GM21737 (cell line): Measurements from ENCODE around the gene PARP12.
"Not testable (repeated sequence)": the region's sequence is repeated elsewhere in the genome, so short reads cannot be mapped to it uniquely, and the experiment has no call there.

Experiments
- ATAC-seq: cut with Tn5 transposase; IDR thresholded peaks from one replicate; pipeline ENCODE4 v1.9.1; 2021; ENCODE audit warnings: mild to moderate bottlenecking, moderate library complexity; ENCODE audit not compliant: unreplicated experiment

PARP12 gene, protein sequence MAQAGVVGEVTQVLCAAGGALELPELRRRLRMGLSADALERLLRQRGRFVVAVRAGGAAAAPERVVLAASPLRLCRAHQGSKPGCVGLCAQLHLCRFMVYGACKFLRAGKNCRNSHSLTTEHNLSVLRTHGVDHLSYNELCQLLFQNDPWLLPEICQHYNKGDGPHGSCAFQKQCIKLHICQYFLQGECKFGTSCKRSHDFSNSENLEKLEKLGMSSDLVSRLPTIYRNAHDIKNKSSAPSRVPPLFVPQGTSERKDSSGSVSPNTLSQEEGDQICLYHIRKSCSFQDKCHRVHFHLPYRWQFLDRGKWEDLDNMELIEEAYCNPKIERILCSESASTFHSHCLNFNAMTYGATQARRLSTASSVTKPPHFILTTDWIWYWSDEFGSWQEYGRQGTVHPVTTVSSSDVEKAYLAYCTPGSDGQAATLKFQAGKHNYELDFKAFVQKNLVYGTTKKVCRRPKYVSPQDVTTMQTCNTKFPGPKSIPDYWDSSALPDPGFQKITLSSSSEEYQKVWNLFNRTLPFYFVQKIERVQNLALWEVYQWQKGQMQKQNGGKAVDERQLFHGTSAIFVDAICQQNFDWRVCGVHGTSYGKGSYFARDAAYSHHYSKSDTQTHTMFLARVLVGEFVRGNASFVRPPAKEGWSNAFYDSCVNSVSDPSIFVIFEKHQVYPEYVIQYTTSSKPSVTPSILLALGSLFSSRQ

DNA sequence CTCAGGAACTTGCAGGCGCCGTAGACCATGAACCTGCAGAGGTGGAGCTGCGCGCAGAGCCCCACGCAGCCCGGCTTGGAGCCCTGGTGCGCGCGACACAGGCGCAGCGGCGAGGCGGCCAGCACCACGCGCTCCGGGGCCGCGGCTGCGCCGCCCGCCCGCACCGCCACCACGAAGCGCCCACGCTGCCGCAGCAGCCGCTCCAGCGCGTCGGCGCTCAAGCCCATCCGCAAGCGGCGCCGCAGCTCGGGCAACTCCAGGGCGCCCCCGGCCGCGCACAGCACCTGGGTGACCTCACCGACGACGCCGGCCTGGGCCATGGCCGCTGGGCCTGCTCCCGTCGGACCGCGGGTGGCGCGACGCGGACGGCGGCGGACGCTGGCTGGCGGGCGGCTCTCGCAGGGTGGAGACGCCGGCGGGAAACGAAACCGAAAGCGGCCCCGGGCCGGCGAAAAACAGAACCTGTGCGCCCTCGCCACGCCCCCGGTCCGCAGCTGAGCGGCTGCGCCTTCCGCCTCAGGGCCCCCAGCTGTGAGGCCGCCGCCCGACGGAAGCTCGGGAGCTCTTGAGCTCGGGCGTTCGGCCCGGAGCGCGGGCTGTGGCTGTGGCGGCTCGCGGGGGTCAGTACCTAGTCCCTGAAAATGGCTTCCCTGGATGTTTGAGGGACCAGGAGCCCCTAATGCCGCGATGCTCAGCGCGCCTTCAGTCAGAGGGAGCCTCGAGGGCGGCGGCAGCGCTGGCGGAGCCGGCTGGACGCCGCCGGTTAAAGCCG is at the start of gene PARP12:
TSS of gene PARP12 (minus strand) at position 424 of the 772 bp plus-strand sequence. CDS start at position 320, 104 bp downstream.
- ATAC-seq: peak; percentile 95

DNA sequence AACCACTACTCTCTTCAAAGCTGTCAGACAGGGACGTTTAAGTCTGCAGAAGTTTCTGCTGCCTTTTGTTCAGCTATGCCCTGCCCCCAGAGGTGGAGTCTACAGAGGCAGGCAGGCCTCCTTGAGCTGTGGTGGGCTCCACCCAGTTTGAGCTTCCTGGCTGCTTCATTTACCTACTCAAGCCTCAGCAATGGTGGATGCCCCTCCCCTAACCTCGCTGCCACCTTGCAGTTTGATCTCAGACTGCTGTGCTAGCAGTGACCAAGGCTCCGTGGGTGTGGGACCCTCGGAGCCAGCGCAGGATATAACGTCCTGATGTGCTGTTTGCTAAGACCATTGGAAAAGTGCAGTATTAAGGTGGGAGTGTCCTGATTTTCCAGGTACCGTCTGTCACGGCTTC is 46.0 kb upstream of the PARP12 start:
- not testable (repeated sequence) for ATAC-seq

DNA sequence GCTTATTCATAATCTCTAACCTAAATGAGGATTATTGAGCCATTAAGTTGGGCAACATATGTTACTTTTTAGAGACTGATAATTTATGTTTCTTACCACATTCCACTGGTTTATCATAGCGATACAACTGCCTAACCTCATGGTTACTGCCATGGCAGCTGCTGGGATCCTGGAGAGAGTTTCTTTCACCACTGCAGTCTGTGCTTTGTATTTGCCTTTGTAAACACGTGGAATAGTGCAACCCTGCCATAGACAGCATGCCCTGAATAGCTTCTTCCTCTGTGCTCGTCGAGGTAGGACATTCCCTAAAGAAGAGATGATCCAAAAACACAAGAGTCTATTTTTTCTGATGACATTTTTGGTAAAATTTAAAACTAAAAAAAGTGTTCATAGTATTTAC is 33.7 kb upstream of the PARP12 start:
- ATAC-seq: no peak

DNA sequence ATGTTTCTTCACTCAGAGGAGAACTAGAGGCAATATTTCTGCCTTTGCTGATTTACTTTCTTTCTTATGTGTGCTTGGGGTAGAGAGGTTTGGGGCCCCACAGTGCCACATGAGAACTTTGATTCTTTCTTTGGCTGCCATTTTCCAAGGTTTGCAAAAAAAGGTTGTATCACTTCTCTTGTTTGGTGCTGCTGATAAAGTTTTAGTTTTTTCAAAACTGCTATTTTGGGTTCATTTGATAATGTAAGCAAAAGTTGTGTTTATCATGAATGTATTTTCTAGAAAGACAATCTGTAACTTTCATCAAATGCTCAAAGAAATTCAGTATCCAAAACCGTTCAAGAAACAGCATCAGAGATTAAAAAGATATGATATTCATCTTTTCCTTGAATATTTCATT is 30.6 kb upstream of the PARP12 start:
- ATAC-seq: no peak

DNA sequence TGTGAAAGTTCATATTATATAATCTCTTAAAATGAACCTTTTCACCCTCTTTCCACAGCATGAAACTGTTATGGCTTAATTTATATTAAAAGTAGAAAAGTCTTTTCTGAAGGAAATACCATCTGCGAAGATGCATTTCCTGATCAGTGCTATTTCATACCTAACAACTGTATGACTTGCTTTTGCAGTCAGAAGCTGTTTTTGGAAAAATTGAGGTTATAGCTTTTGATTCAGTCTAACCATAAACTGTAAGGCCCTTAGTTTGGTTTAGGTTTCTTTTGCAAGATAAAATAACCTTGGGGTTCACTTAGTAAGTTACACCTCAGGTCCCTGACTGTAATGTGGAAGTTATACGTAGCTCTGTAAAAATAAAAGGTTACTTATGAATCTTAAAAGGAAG is 22.7 kb upstream of the PARP12 start:
- ATAC-seq: no peak

DNA sequence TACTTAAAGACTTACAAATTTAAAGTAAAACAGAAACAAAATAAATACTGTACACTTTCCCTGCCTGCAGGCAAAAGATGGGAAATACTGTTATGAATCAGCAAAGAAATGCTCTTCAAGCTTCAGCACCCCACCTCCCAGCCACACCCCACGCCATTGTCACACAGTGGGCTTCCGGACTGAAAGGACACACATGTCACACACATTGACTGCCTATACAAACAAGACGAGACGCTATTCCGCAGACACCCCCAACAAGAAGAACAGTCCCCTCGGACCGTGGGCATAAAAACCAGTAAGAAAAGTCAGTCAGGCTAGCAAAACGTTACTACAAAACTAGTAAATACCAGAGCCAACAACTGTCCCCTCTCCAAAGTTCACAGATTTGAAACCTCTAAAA is 22.2 kb upstream of the PARP12 start:
- peak; percentile 84 for ATAC-seq

DNA sequence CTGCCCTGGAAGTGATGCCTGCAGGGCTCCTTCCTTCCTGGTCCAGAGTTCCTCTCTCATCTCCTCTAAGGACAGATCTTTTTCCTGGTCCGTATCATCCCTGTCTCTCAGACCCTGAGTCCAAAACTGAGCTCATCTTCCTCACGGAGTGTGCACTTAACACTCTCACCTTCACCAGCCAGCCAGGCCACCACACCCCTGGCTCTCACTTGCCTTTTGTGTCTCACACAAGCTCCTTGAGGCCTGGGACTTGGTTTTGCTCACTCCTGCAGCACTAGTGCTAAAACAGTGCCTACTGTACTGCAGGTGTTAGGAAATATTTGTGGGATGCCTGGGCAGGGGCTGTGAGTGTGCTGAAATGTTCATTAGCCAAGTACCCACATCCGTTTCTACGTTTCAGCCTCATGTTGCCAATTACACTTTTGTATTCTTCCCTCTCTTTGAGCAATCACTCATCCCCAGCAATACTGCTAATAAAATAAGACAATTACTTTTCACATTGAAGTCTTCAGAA is 21.4 kb upstream of the PARP12 start:
- ATAC-seq: no peak

DNA sequence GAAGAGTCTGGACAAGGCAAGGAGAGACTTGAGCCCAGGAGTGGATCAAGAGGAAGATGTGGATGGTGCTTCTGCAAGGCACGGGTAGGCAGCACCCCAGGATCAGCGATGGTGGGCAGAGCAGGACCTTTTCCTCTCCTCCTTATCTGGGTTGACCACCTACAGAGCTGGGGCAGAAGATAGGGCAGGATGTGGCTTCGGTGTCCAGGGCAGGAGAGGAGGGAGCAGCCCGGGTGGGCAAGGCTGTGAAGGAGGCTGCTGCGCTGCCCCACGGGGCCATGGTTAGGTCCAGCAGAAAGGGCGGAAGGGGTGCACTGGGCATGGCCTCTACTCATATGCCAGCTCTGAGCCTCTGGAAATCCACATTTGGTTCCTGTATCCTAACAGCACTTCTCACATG is 20.0 kb upstream of the PARP12 start:
- no peak for ATAC-seq

DNA sequence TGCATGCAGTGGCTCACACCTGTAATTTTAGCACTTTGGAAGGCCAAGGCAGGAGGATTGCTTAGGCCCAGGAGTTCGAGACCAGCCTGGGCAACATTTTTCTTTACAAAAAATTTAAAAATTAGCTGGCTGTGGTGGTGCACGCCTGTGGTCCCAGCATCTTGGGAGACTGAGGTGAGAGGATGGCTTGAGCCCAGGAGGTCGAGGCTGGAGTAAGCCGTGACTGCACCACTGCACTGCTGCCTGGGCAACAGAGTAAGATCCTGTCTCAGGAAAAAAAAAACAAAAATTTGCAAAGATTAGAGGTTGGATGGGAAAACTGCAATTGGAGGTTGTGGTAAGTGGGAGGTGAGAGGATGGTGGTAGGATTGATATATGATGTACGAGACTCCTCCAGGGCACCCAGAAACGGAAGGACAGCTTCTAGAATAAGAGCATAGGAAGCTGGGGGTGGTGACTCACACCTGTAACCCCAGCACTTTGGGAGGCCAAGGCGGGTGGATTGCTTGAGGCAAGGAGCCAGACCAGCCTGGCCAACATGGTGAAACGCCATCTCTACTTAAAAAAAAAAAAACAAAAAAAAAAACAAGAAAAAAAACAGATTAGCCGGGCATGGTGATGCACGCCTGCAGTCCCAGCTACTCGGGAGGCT is 19.1 kb upstream of the PARP12 start:
- ATAC-seq: no peak

DNA sequence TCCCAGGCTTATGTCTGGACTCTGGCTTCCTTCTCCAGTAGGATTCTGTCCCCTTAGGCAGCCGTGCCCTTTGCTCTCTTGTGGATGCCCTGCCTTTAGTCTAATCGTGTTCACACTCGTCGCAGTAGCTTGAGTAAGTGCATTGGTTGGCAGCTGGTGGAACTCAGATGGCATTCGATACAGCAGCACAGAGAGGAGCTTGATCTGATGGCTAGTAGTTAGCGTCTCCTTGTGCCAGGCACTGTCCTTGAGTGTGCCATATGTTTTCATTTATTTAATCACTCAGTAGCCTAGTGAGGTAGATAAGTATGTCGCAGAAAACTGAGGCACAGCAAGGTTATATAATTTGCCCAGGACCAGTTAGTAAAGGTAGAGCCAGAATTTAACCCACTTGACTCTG is 18.2 kb upstream of the PARP12 start:
- no peak for ATAC-seq

DNA sequence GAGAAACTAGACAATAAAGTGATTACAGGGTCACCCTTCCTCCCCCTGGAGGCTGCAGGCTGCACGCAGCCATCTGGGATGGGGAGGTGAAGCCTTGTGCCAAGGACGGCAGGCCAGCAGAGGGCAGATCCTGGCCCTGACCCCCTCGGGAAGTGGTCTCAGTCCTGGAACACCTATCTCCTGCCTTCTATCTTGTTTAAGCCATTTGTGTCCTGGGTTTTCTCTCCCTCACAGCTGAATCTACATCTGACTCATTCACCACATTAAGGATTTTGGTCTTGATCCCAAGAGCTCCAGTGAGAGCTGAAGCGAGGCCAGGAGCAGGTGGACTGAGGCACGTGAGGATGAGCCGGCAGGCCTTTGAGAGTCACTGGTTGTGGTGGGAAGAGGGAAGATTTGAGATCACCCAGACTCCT is 16.4 kb upstream of the PARP12 start:
- ATAC-seq: no peak

DNA sequence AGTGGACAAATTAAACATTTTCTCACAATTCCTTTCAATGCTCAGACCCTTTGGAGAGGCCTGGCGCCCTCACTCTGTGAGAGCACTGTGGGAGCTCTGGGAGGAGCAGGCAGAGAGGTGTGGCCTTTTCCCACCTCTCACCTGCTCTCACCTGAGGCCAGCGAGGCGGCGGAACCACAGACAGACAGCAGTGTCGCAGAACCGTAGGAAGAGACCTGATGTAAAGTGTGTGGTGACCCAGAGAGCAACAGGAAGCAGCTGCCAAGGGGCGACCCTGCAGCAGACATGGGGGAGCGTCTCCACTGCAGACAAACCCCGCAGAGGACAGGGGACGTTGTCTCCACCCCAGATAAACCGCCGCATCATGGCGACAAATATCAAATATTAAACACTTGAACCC is 15.6 kb upstream of the PARP12 start:
- no peak for ATAC-seq

DNA sequence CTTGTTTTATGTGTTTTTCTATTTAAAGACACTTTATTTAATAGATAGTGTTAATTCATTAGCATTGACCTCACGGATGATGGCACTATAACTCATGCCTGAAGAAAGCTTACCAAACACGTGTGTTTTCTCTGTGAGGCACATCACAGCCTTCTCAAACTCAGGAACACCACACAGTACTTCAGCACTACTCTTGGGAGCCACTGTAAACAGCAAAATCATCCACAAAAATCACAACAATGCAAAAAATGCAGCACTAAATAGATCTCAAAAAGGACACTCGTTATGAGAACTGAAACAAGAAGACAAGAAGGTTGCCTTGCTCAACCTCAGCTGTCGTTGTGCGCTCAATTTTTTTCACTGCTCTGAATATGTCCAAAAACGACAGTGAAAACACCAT is 12.0 kb upstream of the PARP12 start:
- no peak for ATAC-seq

DNA sequence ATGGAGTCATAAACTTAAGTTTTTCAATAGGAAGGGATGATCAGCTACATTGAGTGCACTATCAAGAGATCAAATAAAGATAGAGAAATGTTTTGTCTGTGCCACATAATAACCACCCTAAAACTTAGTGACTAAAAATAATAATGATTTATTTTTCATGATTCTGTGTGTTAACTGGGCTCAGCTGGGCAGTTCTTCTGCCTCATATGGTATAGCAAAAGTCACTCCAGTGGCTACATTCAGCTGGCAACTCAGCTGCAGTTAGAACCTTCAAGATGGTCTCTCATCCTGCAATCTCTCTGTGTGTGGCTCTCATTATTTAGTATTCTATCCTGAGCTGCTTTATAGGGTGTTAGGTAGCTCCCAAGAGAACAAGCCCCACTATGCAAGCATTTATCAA is 7.8 kb upstream of the PARP12 start:
- no peak for ATAC-seq

DNA sequence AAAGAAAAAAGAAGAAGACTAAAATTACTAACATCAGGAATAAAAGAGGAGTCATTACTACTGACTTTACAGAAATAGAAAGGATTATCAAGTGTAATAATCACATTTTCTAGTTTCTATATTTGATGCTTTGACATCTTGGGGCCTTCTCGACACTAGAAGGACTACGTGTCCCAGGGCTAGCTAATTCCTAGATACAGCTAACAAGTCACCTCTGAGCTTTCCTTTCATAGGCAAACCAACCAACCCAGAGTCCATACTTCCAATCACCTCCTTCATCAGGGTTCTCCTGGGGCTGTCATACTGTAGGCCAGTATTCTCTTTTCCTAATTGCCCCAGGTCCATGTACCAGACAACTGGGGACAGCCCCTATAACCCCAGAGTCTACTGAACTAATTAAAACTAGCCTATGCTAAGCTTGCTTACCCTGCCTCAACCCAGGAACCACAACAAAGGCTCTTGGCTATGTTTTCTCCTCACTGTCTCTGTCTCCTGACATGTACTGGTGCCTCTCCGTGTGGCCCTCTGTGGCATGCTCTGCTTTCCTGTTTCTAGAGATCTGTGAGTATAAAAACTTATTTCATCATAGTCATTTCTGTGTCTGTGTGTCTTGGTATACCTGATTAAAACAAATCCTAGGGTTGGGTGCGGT is 6.7 kb upstream of the PARP12 start:
- ATAC-seq: no peak

DNA sequence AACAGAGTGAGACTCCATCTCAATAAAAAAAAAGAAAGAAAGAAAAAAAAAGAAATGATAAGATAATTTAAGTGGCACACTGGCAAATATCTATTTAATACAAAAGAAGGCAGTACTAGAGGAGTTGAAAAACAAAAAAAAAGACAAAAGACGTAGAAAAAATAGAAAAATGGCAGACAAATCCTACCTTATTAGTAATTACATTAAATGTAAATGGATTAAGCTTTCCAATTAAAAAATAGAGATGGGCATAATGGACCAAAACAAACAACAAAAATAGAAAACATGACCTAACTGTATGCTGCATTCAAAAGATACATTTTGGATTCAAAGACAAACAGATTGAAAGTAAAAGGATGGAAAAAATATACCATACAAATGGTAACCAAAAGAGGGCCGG is 5.3 kb upstream of the PARP12 start:
- ATAC-seq: no peak

DNA sequence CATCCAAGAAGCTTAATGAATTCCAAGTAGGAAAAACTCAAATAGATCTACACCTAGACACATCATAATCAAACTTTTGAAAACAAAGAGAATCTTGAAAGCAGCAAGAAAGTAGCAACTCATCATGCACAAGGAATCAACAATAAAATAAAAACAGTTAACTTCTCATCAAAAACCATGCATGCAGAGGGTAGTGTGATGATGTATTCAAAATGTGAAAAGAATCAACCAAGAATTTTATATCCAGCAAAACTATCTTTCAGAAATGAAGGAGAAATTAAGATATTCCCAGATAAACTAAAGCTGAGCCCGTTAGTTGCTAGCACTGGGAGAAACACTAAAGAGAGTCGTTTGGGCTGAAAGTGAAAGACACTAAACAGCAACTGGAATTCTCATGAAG is 4.3 kb upstream of the PARP12 start:
- ATAC-seq: no peak

DNA sequence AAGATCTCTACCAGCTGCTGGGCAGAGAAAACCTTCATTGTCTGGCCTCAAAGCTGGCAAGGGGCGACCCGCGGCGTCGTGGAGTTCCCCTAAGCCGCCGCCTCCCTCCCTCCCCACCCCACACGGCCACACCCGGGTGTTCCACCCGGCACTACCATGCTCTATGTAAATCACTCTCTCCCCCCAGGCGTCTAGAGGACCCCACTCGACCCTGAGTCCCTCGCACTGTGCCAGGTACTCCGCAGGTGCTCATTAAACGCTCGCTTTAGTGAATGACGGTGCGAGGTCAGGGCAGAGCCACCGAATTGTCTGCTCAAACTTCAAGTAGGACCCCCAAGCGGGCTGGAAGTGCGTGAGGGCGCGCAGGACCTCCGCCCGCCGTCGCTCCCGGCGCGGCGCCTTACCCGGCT is 628 bp downstream of the PARP12 start:
- peak; percentile 18 for ATAC-seq

DNA sequence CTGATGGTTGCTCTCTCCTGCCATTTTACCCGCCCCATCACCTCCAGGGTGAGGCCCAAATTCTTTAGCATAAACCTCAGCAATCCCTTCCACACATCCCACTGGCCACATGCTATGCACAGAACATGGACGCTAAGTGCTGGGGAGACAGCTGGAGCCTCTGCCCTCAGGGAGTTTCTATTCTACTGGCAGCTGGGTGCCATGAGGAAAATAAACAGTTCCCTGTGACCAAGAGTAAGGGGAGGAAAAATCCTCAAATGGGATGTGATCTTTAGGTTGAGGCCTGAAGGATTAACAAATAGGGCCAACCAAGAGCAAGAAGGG is 1.2 kb downstream of the PARP12 start:
- no peak for ATAC-seq

DNA sequence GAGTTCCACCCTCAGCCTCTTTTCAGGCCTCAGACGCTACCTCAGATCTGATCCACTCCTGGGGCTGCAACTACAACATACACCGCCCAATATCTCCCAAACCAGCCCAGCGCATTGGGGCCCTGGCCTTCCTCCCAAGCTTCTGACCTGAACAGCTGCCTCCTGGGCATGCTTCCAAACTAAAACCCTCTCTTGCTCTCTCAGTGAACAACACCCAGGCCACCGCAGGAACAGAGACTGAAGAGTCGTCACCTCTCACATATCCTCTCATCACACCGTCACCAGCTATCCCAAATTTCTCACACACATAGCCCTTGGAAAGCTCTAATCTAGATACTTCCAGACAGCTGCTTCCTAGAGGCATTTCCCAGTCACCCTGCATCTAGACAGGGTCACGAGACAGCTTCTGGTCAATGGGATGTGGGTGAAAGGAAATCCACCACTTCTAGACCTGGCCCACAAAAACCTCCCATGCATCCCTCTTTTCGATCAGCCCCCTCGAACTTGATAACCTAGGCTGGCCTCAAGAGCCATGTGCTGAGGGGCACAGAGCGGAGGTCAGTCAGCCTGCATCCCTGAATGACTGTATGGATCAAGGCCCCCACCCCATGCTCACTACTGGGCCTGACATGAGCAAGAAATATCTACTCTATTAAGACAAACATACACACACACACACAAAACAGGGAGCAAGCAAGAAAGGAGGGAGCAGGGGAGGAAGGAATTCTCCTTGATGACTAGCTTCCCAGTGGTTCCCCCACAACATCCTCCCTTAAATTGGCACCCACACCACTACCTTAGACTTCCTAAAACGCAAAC is 1.8 kb downstream of the PARP12 start:
- no peak for ATAC-seq
